ENCODE data around the gene EPHX1.

DNA sequence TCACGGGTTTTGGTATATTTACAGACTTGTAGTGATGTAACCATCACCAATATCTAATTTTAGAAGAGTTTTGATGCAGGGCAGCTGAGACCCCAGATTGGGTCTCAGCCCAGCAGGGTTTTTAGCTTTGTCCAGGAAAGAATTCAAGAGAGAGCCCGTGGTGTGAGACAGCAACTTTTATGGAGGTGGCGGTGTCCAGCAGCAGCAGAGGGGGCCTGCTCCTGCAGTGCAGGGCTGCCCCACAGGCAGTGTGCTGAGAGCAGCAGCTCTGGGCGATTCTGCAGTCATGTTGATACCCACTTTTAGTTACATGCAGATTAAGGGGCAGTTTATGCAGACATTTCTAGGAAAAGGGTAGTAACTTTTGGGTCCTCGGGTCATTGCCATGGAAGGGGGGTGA is 1.8 kb upstream of the EPHX1 start:
- no peak for TF ChIP-seq CREB1 (IDR thresholded peaks at IDR 0.05; ENCODE audit: low read depth)
- TF ChIP-seq TAF1 (IDR thresholded peaks at IDR 0.05; ENCODE audit: low read depth) = no peak
- TF ChIP-seq ZBTB7A (IDR thresholded peaks at IDR 0.05; ENCODE audit: low read depth) = no peak
- TF ChIP-seq, protein P1, sequence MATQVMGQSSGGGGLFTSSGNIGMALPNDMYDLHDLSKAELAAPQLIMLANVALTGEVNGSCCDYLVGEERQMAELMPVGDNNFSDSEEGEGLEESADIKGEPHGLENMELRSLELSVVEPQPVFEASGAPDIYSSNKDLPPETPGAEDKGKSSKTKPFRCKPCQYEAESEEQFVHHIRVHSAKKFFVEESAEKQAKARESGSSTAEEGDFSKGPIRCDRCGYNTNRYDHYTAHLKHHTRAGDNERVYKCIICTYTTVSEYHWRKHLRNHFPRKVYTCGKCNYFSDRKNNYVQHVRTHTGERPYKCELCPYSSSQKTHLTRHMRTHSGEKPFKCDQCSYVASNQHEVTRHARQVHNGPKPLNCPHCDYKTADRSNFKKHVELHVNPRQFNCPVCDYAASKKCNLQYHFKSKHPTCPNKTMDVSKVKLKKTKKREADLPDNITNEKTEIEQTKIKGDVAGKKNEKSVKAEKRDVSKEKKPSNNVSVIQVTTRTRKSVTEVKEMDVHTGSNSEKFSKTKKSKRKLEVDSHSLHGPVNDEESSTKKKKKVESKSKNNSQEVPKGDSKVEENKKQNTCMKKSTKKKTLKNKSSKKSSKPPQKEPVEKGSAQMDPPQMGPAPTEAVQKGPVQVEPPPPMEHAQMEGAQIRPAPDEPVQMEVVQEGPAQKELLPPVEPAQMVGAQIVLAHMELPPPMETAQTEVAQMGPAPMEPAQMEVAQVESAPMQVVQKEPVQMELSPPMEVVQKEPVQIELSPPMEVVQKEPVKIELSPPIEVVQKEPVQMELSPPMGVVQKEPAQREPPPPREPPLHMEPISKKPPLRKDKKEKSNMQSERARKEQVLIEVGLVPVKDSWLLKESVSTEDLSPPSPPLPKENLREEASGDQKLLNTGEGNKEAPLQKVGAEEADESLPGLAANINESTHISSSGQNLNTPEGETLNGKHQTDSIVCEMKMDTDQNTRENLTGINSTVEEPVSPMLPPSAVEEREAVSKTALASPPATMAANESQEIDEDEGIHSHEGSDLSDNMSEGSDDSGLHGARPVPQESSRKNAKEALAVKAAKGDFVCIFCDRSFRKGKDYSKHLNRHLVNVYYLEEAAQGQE (IDR thresholded peaks at IDR 0.05; ENCODE audit: low read depth) = no peak
- no peak for TF ChIP-seq RAD21 (IDR thresholded peaks at IDR 0.05; ENCODE audit: low read depth)
- TF ChIP-seq, protein P2, sequence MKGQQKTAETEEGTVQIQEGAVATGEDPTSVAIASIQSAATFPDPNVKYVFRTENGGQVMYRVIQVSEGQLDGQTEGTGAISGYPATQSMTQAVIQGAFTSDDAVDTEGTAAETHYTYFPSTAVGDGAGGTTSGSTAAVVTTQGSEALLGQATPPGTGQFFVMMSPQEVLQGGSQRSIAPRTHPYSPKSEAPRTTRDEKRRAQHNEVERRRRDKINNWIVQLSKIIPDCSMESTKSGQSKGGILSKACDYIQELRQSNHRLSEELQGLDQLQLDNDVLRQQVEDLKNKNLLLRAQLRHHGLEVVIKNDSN (IDR thresholded peaks at IDR 0.05) = no peak
- no peak for TF ChIP-seq FOXM1 (IDR thresholded peaks at IDR 0.05; ENCODE audit: borderline replicate concordance, low read depth)
